GM19455 (cell line): ENCODE measurements around the gene ATG12.
A peak's percentile ranks its signal among the peaks of the same experiment; 100 is the strongest.
"Not testable (repeated sequence)": the region's sequence is repeated elsewhere in the genome, so short reads cannot be mapped to it uniquely, and the experiment has no call there.

Source experiments
- ATAC-seq: cut with Tn5 transposase; IDR thresholded peaks from one replicate; pipeline ENCODE4 v1.9.1; 2021; ENCODE audit not compliant: unreplicated experiment

The ATG12 gene

DNA sequence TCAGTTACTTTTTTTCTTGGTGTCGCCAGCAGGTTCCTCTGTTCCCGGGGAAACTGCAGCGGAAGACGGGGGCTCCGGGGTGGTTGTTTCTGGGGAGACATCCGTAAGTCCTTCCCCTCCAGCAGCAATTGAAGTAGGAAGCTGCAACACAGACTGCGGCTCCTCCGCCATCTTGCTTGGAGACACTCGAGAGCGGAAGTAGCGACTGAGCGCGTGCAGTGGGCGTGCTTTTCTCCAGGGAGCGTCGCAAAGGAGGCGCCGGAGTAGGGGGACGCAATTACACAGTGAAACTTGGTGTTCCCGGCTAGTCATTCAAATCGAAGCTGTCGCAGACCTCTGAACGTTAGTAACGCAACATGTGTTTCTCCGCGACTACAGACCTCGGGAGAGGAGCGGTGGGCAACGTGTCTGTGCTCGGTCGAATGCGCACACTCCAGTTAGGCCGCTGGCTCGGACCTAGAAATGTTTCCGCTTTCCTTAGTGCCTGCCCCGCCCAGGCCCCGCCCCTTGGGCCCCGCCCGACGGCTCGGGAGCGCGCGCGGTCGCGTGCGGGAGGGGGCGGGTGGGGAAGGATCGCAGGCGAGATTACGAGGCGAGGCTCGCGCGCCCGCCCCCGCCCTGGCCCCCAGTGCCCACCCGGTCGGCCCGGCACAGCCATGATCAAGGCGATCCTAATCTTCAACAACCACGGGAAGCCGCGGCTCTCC, at the start of gene ATG12, which contains the start of gene AP3S1:
TSS of gene ATG12 (minus strand) at position 184 of the 707 bp plus-strand sequence. CDS start at position 171, 13 bp downstream.
TSS of gene AP3S1 (plus strand) at position 554 of the 707 bp plus-strand sequence. CDS start at position 657, 103 bp downstream.
- ATAC-seq, result peak; percentile 90

- no peak for ATAC-seq
Observed at GRCh38 chr5:115888027-115888426, 46.7 kb upstream of the ATG12 start.

DNA sequence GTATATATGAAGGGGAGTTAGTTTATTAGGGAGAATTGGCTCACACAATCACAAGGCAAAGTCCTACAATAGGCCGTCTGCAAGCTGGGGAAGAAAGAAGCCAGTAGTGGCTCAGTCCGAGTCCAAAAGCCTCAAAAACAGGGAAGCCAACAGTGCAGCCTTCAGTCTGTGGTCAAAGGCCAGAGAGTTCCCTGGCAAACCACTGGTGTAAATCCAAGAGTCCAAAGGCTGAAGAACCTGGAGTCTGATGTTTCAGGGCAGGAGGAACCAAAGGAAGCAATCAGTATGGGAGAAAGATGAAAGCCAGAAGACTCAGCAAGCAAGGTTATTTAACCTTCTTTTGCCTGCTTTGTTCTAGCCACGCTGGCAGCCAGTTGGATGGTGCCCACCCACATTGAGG, 43.8 kb upstream of the ATG12 start:
- not testable (repeated sequence) for ATAC-seq

DNA sequence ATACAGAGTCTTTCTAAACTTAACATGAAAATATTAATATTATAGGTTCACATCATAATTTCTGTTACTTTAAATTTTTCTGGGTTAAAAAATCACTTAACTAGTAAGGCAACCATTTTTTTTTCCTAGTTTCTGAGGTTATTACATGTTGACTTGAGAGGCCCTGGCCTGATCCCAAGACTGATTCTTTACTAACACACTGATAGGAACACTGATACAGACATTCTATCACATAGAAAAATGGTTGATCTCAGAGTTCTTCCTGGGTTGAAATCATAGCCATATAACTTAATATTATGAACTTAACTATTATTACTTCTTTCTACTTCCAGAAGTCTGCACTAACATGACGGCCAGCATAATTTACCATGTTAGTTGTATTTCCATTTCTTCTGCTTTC, 43.3 kb upstream of the ATG12 start:
- ATAC-seq, result no peak

DNA sequence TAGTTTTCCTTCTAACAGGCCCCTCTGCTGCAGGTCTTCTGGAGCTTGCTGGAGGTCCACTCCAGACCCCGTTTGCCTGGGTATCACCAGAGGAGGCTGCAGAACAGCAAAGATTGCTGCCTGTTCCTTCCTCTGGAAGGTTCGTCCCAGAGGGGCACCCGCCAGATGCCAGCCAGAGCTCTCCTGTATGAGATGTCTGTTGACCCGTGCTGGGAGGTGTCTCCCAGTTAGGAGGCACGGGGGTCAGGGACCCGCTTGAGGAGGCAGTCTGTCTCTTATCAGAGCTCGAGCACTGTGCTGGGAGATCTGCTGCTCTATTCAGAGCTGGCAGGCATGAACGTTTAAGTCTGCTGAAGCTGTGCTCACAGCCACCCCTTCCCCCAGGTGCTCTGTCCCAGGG, 41.1 kb upstream of the ATG12 start:
- ATAC-seq, result not testable (repeated sequence)

- ATAC-seq, result not testable (repeated sequence)
Observed at GRCh38 chr5:115877342-115877741, 36.0 kb upstream of the ATG12 start.

- no peak for ATAC-seq
Observed at GRCh38 chr5:115875447-115875846, 34.1 kb upstream of the ATG12 start.

DNA sequence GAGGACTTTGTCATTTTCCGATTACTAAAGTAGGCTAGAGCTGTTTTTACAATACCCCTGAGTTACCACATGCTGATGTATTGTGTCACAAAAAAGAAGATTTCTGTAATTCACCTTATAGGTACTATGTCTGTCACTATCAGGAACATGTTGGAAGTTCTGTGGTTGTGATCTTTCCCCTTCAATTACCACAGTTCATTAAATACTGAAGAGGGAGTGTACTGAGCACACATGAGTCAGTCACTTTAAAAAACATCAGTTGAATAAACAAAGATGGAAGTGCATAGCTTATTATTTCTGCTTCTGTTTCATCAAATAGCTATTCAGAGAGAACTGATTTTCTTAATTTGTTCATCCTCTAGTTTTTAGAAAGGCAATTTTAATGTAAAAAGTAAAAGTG, 32.0 kb upstream of the ATG12 start:
- ATAC-seq, result no peak

- ATAC-seq, result no peak
Observed at GRCh38 chr5:115872447-115872846, 31.1 kb upstream of the ATG12 start.

DNA sequence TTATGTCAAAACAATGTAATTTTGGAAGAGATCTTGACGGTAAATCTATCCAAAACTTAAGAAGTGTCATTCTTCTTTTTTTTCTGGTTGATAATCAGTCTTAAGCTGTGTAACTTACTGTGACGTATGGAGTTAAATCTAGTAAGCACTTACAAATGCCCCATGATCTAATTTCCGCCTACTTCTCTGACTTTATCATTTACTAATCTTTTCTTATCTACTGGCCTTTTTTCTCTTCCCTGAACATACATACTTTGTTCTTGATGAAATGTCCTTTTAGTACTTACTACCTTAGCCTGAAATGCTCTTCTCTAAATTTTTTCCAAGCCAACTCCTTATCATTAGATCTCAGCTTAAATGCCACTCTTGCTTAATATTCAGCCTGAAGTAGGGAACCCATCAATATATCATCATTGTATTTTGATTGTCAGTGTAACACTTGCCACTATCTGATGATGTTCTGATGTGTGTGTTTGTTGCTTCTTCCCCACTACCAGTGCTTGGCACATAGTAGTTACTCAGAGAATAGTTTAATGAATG, 28.0 kb upstream of the ATG12 start:
- no peak for ATAC-seq

DNA sequence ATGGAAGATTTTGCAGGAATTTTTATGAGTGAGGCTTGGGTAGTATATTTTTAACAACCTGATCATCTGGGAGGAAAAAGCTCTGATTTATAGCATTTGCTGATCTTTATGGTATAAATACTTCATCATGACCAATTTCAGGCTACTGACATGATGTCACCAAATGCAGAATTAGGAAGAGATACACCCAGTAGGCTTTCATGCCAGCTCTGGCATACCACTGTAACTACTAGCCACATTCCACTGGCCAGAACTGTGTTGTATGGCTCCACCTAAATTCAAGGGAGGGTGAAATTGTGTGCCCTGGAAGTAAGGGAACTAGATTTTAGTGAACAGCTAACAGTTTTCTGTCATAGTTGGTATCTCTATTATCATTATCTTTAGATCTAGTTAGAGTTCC, 18.0 kb upstream of the ATG12 start:
- no peak for ATAC-seq

DNA sequence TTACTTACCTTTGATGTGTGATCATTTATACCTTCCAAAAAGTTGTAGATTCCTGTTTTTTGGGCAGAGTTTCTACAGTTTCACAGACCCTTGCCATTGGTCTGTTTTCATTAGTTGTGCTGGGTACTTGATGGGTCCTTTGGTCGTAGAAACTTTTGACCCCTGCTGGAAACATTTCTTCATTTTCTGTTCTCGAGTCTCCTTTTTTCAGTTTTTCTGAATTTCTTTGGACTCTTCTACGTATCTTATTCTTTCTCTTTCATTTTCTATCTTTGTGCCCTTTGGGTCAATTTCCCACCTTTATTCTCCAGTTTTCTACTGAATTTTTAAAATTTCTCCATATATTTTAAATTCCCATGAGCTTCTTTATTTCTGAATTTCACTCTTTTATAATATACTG, 17.0 kb upstream of the ATG12 start:
- no peak for ATAC-seq

DNA sequence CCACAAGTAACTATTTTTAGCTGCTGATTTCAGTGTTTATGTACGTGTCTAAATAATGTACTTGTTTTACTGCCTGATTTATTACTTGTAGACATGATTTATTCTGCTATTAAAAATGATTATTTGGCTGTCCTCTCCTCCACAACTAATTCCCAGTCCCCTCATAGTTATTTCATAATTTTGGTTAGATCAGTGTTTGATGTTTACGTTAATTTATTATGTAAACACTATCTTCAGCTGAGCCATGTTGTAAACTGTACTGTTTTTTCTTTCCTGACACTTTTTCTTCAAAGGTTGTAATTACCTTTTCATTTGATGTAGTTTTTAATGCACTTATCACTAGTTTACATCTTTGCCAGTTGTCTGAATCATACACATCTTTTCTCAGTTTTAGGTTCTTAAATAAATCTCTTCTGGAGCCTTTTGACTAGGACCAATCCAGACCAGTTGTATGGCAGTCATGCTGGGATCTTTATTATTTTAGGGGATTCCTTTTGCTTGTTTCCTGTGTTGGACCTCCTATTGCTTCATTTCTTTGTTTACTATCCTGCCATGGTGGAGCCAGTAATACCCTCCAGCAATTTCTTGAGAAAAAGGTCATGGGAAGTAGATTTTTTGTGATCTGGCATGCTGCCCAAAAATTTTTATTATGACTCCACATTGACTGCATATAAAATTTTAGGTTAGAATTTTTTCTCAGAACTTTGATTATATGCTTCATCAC, 16.4 kb upstream of the ATG12 start:
- no peak for ATAC-seq

DNA sequence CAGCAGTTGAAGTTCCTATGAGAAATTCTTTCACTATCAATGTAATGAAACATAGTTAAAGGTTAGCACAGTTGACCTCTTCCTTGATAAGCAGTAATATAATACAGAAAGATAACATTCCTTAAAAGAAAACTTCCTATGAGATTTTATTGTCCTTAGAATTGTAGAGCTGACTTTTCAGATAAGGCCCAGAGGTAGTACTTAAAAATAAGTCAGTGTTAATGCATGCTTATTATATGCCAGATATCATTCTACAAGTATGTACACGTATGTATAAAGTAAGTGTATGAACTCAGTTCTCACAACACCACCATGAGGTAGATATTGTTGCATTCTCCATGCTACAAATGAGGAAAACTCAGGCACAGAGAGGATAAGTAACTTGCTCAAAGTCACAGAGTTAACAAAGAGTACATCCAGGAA, 15.7 kb upstream of the ATG12 start:
- ATAC-seq, result no peak

DNA sequence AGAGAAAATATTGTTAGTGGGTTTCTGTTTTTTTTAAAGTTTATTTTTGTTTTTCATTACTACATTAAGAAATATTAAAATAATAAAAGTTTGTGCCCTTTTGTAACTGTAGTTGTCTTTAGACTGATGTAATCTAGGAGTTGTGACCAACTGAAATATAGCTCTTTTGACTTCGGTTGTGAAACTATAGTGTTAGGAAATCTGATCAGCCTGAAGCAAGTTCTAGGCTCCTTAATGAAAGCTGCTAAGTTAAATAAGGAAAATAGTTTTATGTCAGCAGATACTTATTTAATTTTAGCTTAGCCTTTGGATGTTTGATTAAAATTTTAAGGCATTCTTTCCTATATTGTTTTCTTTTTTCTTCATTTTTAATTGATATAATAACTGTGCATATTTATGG, 14.6 kb upstream of the ATG12 start:
- ATAC-seq, result no peak

- no peak for ATAC-seq
Observed at GRCh38 chr5:115854139-115854538, 12.8 kb upstream of the ATG12 start.

- no peak for ATAC-seq
Observed at GRCh38 chr5:115850744-115851416, 9.5 kb upstream of the ATG12 start.

- ATAC-seq, result no peak
Observed at GRCh38 chr5:115849258-115849798, 8.0 kb upstream of the ATG12 start.

DNA sequence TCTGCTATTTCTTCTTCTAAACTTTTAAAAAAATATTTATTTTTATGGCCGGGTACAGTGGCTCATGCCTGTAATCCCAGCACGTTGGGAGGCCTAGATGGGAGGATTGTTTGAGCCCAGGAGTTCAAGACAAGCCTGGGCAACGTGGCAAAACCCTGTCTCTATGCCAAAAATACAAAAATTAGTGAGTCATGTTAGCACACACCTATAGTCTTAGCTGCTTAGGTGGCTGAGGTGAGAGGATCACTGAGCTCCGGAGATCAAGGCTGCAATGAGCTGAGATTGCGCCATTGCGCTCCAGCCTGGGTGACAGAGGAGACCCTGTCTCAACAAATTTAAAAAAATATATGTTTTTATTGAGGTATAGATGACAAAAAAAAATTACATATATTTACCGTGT, 5.9 kb upstream of the ATG12 start:
- ATAC-seq, result no peak

DNA sequence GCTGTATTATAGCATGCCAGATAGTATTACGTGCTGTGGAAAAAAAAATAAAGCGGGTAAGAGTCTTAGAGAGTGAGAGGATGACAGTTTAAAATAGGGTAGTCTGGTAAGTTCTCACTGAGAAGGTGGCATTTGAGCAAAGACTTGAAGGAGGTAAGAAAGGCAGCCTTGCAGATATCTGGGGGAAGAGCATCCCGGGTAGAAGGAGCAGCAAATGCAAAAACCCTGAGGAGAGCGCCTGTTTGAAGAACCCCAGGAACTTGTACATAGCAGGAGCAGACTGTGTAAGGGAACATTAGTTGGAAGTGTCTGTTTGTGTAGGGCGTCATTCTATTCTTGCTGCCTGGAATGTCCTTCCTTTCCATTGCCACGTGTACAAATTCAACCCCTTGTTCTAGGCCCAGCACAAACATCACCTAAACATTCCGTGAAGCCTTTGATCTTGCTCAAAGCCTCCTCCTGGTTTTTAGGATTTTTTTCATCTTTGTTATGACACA, 3.0 kb upstream of the ATG12 start:
- no peak for ATAC-seq
